NCI-H510A treated with DMSO at 0.1 percent for 48 hours (cell line): Measurements from ENCODE around the gene ITPKC.

ENCODE experiments used
- DNase-seq: peaks from one replicate; lab custom pipeline; 2025; lab: John Stamatoyannopoulos, UW

The ITPKC gene

DNA sequence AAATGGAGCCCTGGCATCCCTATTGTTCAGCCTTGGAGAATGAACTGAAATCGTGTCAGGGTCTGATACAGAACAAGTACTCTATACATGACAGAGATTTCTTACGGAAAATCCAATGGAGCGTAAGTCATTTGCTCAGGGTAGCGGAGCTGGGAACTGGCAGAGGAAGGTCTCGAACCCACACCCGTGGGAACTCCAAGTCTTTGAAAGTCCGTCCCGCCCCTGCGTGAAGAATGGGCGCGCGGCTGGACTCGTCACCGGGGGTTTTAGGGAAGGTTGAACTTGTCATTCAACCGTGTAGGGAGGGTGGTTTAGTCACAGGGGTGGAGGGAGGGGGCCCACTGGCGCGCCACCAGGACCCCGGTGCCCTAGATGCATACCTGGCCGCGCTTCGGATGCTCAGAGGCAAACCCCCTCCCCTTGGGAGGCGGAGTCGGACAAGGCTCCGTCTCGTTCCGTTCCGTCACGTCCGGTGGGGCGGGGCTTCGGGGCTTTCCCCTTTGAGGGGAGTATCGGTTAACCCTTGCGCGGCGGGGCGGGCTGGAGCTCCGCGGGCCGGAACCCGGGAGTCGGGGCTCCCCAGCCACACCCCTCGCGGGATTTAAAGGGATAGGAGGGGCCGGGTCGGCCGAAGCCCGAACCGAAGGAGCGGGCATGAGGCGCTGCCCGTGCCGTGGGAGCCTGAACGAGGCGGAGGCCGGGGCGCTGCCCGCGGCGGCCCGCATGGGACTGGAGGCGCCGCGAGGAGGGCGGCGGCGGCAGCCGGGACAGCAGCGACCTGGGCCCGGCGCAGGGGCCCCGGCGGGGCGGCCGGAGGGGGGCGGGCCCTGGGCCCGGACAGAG, at the start of gene ITPKC, which contains the start of gene COQ8B:
Gene ITPKC (plus strand): TSS at position 631 of the 843 bp plus-strand sequence. CDS start 24 bp downstream, at position 655.
Gene COQ8B (minus strand): TSS at position 405 of the 843 bp plus-strand sequence. CDS start 2,254 bp downstream, outside the sequence.
- DNase-seq: peak; percentile 90

DNA sequence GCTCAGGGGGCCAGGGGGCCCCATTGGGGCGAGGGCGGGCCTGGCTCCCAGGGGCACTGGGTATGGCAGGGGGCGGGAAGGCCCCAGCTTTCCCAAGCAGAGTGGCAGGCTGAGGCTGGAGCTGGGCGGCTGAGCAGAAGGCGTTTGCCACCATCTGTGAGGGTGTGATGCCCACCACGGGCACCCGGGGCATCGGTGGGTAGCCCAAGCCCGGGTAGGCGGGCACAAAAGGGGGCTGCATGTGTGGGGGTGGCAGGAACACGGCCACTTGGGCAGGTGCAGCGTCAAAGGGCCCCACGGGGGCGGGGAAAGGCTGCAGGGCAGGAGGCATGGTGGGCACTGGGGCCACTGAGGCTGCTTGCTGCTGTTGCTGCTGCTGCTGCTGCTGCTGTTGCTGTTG, 49.3 kb upstream of the ITPKC start:
- DNase-seq: no peak

DNA sequence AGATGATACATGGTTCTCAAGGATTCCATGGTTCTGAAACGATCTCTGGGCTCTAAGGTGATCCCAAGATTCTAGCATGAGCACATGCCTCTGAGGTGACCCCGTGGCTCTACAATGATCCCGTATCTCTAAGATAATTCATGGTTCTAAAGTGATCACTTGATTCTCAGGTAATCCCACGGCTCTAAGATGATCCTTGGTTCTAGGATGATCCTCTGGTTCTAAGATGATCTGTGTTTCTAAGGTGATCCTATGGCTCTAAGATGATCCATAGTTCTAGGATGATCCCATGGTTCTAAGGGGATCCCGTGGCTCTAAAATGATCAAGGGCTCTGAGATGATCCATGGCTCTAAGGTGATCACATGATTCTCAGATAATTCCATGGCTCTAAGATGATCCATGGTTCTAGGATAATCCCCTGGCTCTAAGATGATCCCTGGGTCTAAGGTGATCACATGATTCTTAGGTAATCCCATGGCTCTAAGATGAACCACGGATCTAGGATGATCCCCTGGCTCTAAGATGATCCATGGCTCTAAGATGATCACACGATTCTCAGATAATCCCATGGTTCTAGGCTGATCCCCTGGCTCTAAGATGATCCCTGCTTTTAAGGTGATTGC, 47.8 kb upstream of the ITPKC start:
- no peak for DNase-seq

DNA sequence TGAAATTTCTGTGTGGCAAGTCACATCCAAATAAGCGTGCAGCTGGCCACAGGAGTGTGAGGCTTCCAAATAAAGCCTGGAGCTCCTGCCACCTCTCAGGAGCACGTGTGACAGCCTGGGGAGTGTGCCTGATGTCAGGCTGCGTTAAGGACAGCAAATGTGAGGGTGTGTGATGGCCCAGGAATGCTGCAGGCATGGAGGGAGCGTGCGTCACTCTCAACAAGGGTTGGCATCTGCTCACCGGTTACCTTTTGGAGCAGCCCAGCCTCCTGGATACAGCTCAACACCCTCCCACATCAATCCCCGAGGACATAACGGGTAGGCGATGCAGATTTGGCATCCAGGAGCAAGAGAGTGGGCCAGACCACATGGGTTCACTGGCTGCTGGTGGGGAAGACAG, 45.5 kb upstream of the ITPKC start:
- no peak for DNase-seq

DNA sequence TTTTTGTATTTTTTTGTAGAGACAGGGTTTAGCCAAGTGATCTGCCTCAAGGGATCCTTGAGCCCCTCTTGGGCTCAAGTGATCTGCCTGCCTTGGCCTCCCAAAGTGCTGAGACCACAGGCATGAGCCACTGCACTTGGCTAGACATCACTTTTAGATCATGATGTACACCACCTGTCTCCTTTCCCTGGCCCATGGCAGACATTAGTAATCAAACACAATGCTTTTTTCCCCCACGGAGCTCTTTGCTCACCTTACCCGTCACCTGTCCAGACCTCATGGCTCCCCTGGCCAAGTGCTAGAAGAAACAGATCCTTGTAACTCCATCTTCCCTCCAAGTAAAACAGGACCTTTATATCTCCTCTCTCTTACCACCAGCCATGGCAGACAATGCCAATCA, 44.9 kb upstream of the ITPKC start:
- DNase-seq: no peak

DNA sequence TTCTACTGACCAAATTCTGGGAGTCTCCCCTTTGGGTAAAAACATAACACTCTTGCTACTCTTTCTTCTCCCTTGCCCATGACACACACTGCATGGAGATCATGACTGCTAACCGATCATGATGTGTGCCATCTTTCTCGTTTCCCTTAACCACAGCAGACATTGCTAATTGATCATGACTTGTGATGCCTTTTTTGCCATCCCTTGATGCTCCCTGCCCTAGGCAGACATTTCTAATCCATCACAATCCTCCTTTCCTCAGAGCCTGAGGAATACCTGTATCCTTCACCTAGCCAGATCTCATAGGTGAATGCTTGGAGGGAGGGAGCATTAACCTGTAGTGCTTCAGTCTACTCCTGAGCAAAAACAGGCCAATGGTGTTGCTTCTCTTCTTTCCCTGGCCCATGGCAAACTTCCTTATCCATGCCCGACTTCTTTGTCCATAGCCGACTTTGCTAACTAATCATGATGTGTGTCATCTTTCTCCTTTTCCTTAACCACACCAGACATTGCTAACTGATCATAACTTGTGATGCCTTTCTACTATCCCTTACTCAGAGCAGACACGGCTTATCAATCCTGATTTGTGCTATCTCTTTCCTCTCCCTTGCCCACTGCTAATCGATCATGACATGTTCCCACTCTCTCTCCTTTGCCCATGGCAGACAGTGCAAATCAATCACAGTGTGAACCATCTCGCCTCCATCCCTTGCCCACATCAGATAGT, 44.2 kb upstream of the ITPKC start:
- DNase-seq: no peak

DNA sequence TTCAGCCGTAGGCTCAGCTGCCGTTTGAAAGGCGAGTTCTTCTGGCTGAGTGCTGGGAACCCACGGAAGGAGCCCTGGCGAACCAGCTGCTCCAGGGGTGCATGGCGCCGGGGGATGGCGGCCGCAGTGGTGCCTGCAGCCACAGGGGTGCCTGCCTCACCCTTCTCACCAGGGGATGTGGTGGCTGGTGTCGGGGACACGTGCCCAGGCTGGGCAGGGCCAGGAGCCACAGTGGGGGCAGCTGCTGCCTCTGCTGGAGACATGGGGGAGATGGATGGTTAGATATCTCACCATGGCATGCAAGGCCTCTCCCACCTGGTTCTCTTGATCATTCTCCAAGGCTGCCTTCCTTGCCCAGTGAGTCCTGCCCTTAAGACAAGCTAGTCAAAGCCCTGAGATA, 43.5 kb upstream of the ITPKC start:
- DNase-seq: no peak

DNA sequence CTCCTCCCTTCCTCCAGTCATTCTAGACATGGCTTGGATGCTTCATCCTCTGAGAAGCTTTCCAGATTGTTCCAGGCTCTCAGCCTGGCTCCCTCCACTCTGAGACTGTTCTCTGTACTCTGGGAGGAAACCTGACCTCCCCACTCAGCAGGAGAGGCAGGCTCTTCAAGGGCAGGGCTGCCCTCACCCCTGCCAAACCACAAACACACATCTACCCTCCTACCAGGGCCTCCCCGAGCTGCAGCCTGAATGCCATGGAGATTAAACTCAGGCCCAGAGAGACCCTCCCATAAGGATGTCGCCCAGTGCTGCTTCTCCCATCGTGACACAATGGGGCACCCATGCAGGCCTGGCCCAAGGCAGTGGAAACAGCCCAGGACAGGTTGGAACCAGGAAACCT, 42.6 kb upstream of the ITPKC start:
- DNase-seq: no peak

DNA sequence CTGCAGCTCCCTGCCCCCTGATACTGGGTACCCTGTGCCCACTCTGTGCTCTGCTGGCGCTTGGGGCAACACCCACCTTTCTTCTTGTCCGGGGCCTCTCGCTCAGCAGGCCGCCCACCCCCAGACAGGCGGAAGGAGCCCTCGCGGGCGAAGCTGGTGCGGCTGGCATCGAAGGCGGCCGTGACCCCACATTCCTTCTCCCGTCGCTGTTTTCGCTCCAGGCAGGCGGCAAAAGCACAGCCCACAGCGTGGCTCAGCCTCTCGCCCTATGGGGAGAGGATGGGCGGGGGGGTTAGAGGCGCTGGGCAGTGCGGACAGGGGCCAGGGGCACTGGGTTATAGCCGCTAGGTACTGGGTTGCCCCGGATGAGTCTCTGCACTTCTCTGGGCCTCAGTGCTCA, 39.8 kb upstream of the ITPKC start:
- DNase-seq: no peak

DNA sequence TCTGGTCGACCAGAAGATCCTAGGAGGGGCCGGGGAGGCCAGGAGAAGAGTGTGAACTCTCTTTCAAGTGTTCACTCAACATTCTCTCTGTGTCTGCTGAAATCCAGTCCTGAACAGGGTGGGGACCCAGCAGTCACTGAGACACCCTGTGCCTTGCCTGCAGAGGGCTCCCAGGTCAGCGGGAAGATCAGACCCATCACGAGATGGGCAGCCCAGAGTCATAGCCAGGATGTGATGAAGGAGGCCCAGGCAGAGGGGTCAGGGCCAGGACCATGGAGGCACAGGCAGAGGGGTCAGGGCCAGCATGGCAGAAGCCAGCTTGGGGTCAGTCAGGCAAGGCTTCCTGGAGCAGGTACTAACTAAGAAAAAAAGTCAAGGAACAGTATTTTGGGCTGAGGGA, 35.9 kb upstream of the ITPKC start:
- DNase-seq: no peak

DNA sequence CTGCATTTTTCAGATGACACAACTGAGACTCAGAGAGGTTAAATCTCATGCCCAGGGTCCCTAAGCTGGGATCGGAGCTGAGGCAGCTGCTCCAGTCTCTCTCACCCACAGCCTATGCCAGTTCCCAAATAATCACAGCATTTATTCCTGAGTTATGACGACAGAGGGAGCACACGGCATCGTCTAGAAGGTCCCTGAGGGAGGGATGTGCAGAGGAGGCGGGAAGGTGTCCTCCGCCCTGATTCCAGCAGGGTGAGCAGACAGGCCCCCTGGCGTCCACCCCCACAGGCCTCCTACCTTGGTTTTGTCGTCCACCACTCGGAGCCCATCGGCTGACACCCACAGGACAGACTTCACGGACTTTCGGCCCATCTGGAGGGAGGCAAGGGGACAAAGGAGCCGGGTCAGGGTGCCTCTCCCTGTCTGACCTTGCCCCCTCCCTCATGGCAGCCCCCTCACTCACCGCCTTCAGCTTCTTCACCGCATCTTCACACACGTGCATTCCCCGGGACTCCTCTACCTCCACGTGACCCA, 34.4 kb upstream of the ITPKC start:
- no peak for DNase-seq

DNA sequence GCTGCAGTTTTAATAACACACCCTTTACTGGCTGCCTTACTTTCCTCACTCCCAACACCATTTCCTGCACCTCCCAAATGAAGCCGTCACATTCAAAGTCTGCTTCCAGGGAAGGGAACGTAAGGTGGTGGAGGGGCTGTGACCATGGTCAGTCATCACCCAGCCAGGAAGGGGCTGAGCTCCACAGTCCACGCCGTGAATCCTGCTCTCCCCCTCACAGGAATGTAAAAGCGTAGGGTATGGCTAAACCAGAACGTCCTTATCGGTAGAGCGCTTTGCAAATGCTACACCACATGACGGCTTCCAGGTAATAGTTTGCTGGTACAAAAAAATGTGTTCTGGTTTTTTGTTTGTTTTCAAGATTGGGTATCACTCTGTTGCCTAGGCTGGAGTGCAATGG, 33.5 kb upstream of the ITPKC start:
- no peak for DNase-seq

DNA sequence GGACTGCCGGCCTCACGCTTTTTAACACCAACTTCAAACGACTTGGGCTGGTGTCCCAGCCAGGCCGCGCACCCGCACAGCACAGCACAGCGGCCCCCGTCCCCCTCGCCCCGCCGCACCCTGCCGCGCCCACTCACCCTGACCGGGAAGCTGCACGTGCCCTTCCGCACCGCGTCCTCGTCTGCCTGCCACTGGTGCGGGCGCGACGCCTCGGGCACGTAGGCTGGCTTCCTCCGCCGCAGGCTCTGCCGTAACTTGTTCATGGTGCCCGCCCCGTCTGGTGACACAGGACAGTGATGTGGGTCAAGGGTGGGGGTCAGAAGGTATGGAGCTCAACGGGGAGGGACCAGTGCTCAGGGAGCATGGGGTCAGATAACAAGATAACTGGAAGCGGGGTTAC, 32.6 kb upstream of the ITPKC start:
- no peak for DNase-seq

DNA sequence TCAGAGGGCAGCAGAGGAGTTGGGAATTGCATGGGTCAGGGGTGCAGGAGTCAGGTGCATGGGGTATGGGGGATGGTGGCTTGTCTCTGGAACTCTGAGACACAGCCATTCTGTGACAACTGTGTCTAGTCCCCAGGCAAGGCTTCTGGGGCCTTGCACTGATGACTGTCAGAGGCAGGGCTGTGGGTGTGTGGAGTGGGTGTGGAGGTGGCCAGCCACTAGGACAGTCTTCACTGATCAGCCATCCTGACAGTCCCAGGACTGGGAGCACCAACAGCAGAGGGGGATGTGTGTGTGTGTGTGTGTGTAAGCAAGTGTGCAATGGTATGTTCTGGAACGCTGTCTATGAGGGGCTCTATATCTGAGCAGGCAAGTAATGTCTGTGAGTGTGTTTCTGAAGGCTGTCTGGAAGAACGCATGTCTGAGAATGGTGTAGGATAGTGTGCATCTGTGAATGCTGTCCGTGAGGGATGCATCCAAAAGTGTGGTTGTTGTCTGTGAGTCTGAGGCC, 31.8 kb upstream of the ITPKC start:
- DNase-seq: no peak

DNA sequence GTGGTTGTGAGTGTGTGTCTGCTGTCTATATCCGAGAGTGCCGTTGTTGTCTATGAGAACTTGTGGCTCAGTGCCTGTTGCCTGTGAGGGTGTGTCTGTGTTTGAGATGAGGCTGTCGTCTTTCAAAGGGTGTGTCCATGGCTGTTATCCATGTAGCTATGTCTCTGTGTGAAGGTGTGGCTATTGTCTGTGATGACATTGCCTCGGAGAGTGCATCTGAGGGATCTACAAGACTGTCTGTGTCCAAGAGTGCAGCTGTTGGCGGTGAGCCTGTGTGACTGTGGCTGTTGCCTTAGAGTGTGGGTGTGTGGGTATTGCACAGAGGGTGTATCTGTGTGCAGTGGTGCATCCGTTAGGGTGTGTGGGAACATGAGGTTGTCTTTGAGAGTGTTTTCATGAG, 31.3 kb upstream of the ITPKC start:
- DNase-seq: no peak

DNA sequence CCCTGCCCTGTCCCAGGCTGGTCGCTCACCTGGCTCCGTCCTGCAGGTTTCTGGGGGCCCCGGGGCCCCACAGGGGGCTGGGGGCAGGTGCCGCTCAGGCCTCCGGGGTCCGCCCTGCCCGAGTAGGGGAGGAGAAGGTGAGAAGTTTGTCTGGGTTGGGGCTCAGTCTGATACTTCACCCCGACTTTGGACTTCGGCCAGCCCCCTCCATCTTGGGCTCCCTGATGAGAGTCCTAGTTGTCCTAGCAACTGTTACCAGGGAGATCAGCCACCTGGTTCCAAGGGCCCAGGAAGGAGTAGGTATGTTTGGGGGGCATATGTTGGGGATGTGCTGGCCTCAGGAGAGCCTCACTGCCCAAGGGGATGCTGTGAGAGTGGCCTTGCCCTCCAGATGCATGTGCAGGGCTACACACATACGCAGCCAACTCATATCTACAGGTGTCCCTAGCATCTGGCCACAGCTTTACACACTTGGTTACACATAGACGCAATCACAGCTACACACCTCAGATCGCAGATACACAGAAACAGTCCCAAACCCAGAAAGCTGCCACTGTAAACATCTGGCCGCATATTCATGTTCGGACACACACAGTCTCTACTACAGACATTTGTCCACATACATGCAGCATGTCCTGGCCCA, 29.9 kb upstream of the ITPKC start:
- no peak for DNase-seq

DNA sequence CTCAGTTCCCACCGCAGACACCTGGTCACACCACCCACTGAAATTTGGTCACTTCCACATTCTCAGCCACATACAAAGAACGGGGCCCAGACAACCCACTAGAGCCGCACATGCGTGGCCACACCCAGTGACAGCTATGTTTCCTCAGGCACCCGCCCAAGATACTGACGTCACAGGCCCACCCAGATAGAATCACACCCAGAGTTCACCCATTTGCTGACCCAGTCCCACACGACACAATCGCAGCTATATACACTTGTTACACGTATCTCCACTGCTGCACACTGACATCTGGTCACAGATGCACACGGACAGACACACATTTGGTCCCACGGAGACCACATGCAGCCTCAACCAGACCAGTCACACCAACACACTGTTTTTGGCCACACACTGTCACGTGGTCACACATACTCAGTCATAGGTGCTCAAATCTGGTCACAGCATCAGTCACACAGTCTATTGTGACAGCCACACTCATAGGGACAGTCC, 29.3 kb upstream of the ITPKC start:
- DNase-seq: no peak

DNA sequence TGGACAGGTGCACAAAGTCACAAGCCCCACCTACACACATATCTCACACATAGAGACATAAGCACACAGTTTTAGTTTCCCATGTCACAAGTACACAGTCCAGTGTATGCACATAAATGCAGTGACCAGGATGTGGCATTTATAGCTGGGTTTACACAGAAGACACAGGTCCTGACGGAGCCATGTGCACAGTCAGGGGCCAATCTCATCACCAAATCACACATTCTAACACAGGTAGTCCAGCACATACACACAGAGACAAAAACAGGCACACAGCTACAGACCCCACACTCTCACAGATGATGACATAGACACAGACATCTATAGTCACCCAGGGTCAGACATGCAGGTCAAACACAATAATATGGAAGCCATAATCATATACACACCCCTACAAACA, 28.6 kb upstream of the ITPKC start:
- DNase-seq: no peak

DNA sequence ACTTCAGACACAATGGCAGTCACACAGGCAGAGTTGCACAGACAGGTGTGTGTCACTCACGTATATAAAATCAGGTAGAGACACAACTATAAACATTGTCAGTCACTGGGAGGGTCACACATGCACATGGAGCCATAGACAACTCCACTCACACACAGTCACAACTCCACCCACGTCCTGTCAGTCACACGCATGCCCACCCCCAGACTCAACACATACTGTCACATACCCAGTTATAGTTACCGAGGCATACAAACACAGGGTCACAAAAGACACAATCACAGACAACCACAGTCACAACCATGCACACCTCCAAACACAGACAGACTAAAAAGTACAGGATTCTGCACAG, 27.9 kb upstream of the ITPKC start:
- DNase-seq: no peak

DNA sequence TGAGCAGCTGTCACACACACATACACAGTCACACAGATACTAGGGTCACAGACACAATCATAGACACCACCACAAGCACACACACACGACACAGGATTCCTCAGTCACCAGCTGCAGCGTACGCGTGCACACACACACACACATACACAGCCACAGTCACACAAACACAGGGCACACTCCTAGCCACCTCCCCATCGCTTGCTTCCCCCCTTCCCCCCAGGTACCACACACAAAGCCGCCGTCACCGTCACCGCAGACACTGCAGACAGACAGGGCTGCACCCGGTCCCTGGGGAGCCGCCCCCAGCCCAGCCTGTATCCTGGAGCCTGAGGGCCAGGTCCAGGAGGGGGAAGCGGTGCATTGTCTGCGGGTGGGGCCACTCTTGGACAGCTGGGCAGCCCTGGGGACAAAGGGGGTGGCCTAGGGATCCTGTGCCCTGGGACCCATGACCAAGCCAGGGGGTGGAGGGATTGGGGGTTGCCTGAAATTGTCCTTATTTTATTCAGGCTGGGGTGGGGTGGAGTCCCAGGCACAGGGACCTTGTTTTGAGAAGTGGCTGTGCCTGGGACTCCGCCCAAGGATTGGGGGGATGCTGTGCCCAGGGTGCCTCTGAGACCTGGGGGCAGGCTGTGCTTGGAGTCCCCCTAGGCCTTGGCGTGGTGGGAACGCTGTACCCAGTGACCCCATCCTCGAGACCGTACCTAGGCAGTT, 27.4 kb upstream of the ITPKC start:
- no peak for DNase-seq

DNA sequence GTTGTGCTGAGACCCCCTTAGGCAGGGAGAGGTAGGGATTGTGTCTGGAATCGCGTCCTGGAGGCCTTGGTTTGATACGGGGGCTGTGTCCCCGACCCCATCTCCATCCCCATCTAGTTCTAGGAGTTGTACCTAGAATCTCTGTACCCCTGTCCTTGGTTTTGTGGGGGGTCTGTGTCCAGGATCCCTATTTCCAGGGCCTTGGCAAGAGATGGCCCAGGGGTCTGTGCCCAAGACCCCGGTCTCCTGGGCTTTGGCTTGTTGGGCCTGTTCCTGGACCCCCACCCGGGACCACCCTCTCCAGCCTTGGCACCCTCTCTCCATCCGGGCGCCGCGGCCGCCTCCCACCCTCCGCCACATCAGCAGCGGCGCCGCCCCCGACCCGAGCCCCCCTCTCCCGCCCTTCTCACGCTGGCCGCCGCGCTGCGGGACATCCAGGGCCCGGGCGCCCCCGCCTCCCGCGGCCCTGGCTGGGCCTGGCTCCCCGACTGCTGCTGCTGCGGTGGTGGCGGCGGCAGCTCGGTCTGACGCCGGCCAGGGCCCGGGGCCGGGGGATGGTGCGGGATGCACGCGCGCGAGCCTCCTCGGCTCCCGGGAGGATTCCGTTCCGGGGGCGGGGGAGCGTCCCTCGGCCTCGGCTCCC, 26.7 kb upstream of the ITPKC start, which contains the start of gene NUMBL:
Gene NUMBL (minus strand): TSS at position 602 of the 643 bp plus-strand sequence. CDS start 168 bp downstream, at position 434.
- DNase-seq: no peak
